Myocyte (in vitro differentiated cells): ENCODE measurements around the gene CHID1. TPM values are rescaled to one million over a fixed set of nuclear protein-coding genes. Genes with fewer than 3 reads are reported as not detected.

Source experiments
- DNase-seq: peaks from one replicate; pipeline ENCODE4 v3.0.0-alpha.2; 2012; ENCODE audit warnings: low read depth
- total RNA-seq: library from RNA; depleted of rRNA; stranded (reverse); fragments of >200 nt; gene quantifications from 2 replicates; pipeline ENCODE4 v1.2.3, GENCODE V29; 2014

The CHID1 gene
- total RNA-seq, 1 donor from 2014 or later: 50.7 TPM

- no peak for DNase-seq
Measured at GRCh38 chr11:826227-826621, 84.4 kb downstream of the CHID1 start.

- DNase-seq: no peak
Measured at GRCh38 chr11:825366-826226, 85.0 kb downstream of the CHID1 start.

- peak; percentile 60 for DNase-seq
Measured at GRCh38 chr11:824942-825341, 85.7 kb downstream of the CHID1 start.

- DNase-seq: no peak
Measured at GRCh38 chr11:824292-824880, 86.2 kb downstream of the CHID1 start.

- no peak for DNase-seq
Measured at GRCh38 chr11:823441-824291, 86.9 kb downstream of the CHID1 start.

- peak; percentile 95 for DNase-seq
Measured at GRCh38 chr11:821512-822371, 88.9 kb downstream of the CHID1 start.

- DNase-seq: peak; percentile 97
Measured at GRCh38 chr11:820655-821511, 89.7 kb downstream of the CHID1 start.

- DNase-seq: peak; percentile 90
Measured at GRCh38 chr11:819943-820649, 90.5 kb downstream of the CHID1 start.

GRCh38 chr11:819129-819931 lies 91.3 kb downstream of the CHID1 start:
- DNase-seq: peak; percentile 90

GRCh38 chr11:818396-819128 lies 92.0 kb downstream of the CHID1 start, which contains the start of gene PNPLA2:
Gene PNPLA2, plus strand, starts transcription at chr11:818914. Its CDS starts 805 bp downstream, at chr11:819719.
- DNase-seq: no peak

Other genes with a start within 250 kb of the CHID1 start
- gene DEAF1, start 215.6 kb downstream of the CHID1 start, total RNA-seq: 22.5 and 35.8 TPM in 2 replicates
- 37.8 and 44.7 TPM in 2 replicates for gene TMEM80, start 215.0 kb downstream of the CHID1 start, total RNA-seq
- 20.4 and 26.5 TPM in 2 replicates for gene EPS8L2, start 204.6 kb downstream of the CHID1 start, total RNA-seq
- 118 and 155 TPM in 2 replicates for gene TALDO1, start 163.3 kb downstream of the CHID1 start, total RNA-seq
- gene GATD1, start 133.3 kb downstream of the CHID1 start, total RNA-seq: 34.5 and 45.8 TPM in 2 replicates
- 0.53 and 0.94 TPM in 2 replicates for gene CEND1, start 120.7 kb downstream of the CHID1 start, total RNA-seq
- 8.0 and 15.5 TPM in 2 replicates for gene SLC25A22, start 112.5 kb downstream of the CHID1 start, total RNA-seq
- 10.5 and 14.7 TPM in 2 replicates for gene PIDD1, start 105.6 kb downstream of the CHID1 start, total RNA-seq
- gene RPLP2, start 100.8 kb downstream of the CHID1 start, total RNA-seq: 381 and 504 TPM in 2 replicates
- 84.0 and 183 TPM in 2 replicates for gene PNPLA2, start 91.9 kb downstream of the CHID1 start, total RNA-seq
- 16.6 and 26.5 TPM in 2 replicates for gene CRACR2B, start 82.9 kb downstream of the CHID1 start, total RNA-seq
- gene CD151, start 77.9 kb downstream of the CHID1 start, total RNA-seq: 900 and 1,201 TPM in 2 replicates
- 66.0 and 91.9 TPM in 2 replicates for gene POLR2L, start 68.3 kb downstream of the CHID1 start, total RNA-seq
- 56.7 and 63.9 TPM in 2 replicates for gene TSPAN4, start 68.0 kb downstream of the CHID1 start, total RNA-seq
- gene AP2A2, start 15.1 kb upstream of the CHID1 start, total RNA-seq: 26.2 and 26.9 TPM in 2 replicates
- gene MUC6, start 125.9 kb upstream of the CHID1 start, total RNA-seq: not detected in 2 replicates
- gene MUC2, start 164.1 kb upstream of the CHID1 start, total RNA-seq: not detected in 2 replicates
- not detected in 2 replicates for gene MUC5AC, start 247.1 kb upstream of the CHID1 start, total RNA-seq